Endothelial cell of umbilical vein (primary cell): ENCODE results near the gene PIK3C3. TPM values are rescaled to one million over a fixed set of nuclear protein-coding genes. Genes with fewer than 3 reads are reported as not detected.

Source experiments
- BruUV-seq: library from RNA; stranded (reverse); fragments of 400-500 nt; replicated peaks from 2 replicates; lab custom pipeline; 2021; lab: Mats Ljungman, UMichigan
- CTCF ChIA-PET: fragments of 300-600, 350-600 bp; sonication (Branson Sonifier 250); formaldehyde crosslinking; loops from one replicate; lab custom pipeline; 2021; ENCODE audit warnings: antibody characterized with exemption, inconsistent platforms; lab: Charles Lee
- POLR2A ChIA-PET: fragments of 300-600, 350-600 bp; sonication (Branson Sonifier 250); formaldehyde crosslinking; loops from one replicate; lab custom pipeline; 2021; ENCODE audit warnings: antibody characterized with exemption, inconsistent platforms; lab: Charles Lee
- DNase-seq: peaks from one replicate; pipeline ENCODE4 v3.0.0-alpha.2; 2011; ENCODE audit warnings: low read depth, low spot score
- FAIRE-seq: peaks from 2 replicates; lab custom pipeline; 2011; peaks lifted over from hg19 to GRCh38; lab: Jason Lieb, UNC
- H2AFZ ChIP-seq: 2 replicates; pipeline ENCODE4 v1.6.0; 2012; ENCODE audit warnings: low read depth, low read length, control low read depth, inconsistent platforms
- H3K27ac ChIP-seq: 2 replicates; pipeline ENCODE4 v1.5.1; 2011; ENCODE audit warnings: low read depth, mild to moderate bottlenecking, control low read depth, low read length, moderate library complexity; ENCODE audit not compliant: insufficient read depth
- H3K27me3 ChIP-seq, 2 experiments: 2 replicates each; pipeline versions ENCODE4 v1.6.0 to v1.6.1; 2011; ENCODE audit warnings: low read length in 2 of 2, mixed read lengths in 1 of 2; ENCODE audit not compliant: control insufficient read depth in 2 of 2, insufficient read depth in 2 of 2
- H3K36me3 ChIP-seq, 2 experiments: 2 replicates in 1 of 2; 3 replicates in 1 of 2; pipeline ENCODE4 v1.5.1; 2011; ENCODE audit warnings: low read length in 2 of 2, mild to moderate bottlenecking in 1 of 2, moderate library complexity in 1 of 2; ENCODE audit not compliant: control insufficient read depth in 2 of 2, insufficient read depth in 2 of 2; ENCODE audit errors: extremely low read depth in 1 of 2
- H3K4me1 ChIP-seq: 3 replicates; pipeline ENCODE4 v1.5.1; 2011; ENCODE audit warnings: mild to moderate bottlenecking, low read length; ENCODE audit not compliant: control insufficient read depth, insufficient read depth; ENCODE audit errors: extremely low read depth
- H3K4me2 ChIP-seq: 2 replicates; pipeline ENCODE4 v1.6.1; 2011; ENCODE audit warnings: low read length, control low read depth, mixed read lengths; ENCODE audit not compliant: insufficient read depth
- H3K4me3 ChIP-seq, 3 experiments: fragments of 200-600 bp in 1 of 3; sonication (generic), shearing (Covaris generic) in 1 of 3; replicated peaks in 1 of 3; 2 replicates each; pipeline ENCODE4 v1.5.1; 2011 to 2016; ENCODE audit warnings: control low read depth in 3 of 3, low read length in 3 of 3, mild to moderate bottlenecking in 2 of 3, inconsistent platforms in 1 of 3, low read depth in 1 of 3, moderate library complexity in 1 of 3; ENCODE audit not compliant: insufficient read depth in 1 of 3
- H3K79me2 ChIP-seq: 2 replicates; pipeline ENCODE4 v1.6.0; 2012; ENCODE audit warnings: low read length, inconsistent platforms; ENCODE audit not compliant: control insufficient read depth, insufficient read depth
- H3K9ac ChIP-seq: replicated peaks from 2 replicates; pipeline ENCODE3; 2011; ENCODE audit warnings: low read length, control low read depth; ENCODE audit not compliant: insufficient read depth; ENCODE audit errors: extremely low read depth
- H3K9me1 ChIP-seq: replicated peaks from 3 replicates; pipeline ENCODE4 v1.6.0; 2011; ENCODE audit warnings: mild to moderate bottlenecking, low read length; ENCODE audit not compliant: control insufficient read depth, insufficient read depth; ENCODE audit errors: extremely low read depth
- H3K9me3 ChIP-seq: replicated peaks from 2 replicates; pipeline ENCODE4 v1.5.1; 2012; ENCODE audit warnings: low read length, inconsistent platforms; ENCODE audit not compliant: control insufficient read depth, insufficient read depth
- H4K20me1 ChIP-seq: replicated peaks from 2 replicates; pipeline ENCODE3; 2011; ENCODE audit warnings: mild to moderate bottlenecking, low read length; ENCODE audit not compliant: control insufficient read depth, insufficient read depth; ENCODE audit errors: extremely low read depth
- CTCF ChIP-seq, 2 donors: IDR thresholded peaks; 1 replicate in 1 of 2; 2 replicates in 1 of 2; pipeline ENCODE4 v1.5.1; 2011; ENCODE audit warnings: low read length in 2 of 2, mild to moderate bottlenecking in 2 of 2, moderate library complexity in 2 of 2, control low read depth in 1 of 2, inconsistent platforms in 1 of 2, low read depth in 1 of 2; ENCODE audit not compliant: insufficient read depth in 1 of 2; ENCODE audit errors: extremely low read depth in 1 of 2
- EZH2 ChIP-seq: IDR thresholded peaks from 2 replicates; pipeline ENCODE4 v1.6.1; 2012; ENCODE audit warnings: borderline replicate concordance, low read depth, mild to moderate bottlenecking, moderate library complexity, low read length, inconsistent platforms; ENCODE audit not compliant: severe bottlenecking
- FOS ChIP-seq: IDR thresholded peaks from 2 replicates; pipeline ENCODE4 v1.6.1; 2011; ENCODE audit warnings: mild to moderate bottlenecking, low read length, moderate library complexity, borderline replicate concordance; ENCODE audit not compliant: insufficient read depth
- GATA2 ChIP-seq: IDR thresholded peaks from 2 replicates; pipeline ENCODE4 v1.7.0; 2011; ENCODE audit warnings: low read depth, mild to moderate bottlenecking, moderate library complexity, mixed read lengths, low read length; ENCODE audit not compliant: insufficient read length, insufficient read depth
- JUN ChIP-seq: IDR thresholded peaks from 2 replicates; pipeline ENCODE4 v1.6.1; 2011; ENCODE audit warnings: borderline replicate concordance, low read depth; ENCODE audit not compliant: insufficient read length, insufficient read depth
- MAX ChIP-seq: IDR thresholded peaks from 2 replicates; pipeline ENCODE4 v1.6.1; 2011; ENCODE audit not compliant: insufficient read depth, insufficient read length
- MYC ChIP-seq: IDR thresholded peaks from one replicate; pipeline ENCODE4 v1.6.1; 2011; ENCODE audit warnings: mild to moderate bottlenecking, low read depth, low read length
- POLR2A ChIP-seq: IDR thresholded peaks from 2 replicates; pipeline ENCODE4 v1.6.1; 2012; ENCODE audit warnings: low read depth, mild to moderate bottlenecking, control low read depth, low read length
- POLR2AphosphoS5 ChIP-seq: IDR thresholded peaks from 2 replicates; pipeline ENCODE4 v1.6.1; 2012; ENCODE audit warnings: low read depth, mild to moderate bottlenecking, control low read depth, low read length, moderate library complexity; ENCODE audit not compliant: insufficient read depth
- dilution Hi-C: fragments of 300-500 bp; cut with MboI; formaldehyde crosslinking; loops from one replicate; pipeline ENCODE4 v1.15.0; 2019; ENCODE audit warnings: low sequenced_read_pairs; ENCODE audit not compliant: extremely low pct_ligation_motif_present
- intact Hi-C: fragments of 100-400 bp; cut with micrococcal nuclease; formaldehyde crosslinking; loops from one replicate; pipeline ENCODE4 v1.10.0; 2022
- polyA plus RNA-seq, 4 experiments: library from polyadenylated mRNA; depleted of rRNA in 3 of 4; stranded (reverse) in 3 of 4; unstranded in 1 of 4; fragments of >200 nt; gene quantifications; 2 replicates each; pipeline versions ENCODE4 v1.2.1 to v1.2.3, GENCODE V29; 2011 to 2012; ENCODE audit warnings: missing spikeins in 1 of 4
- total RNA-seq: library from RNA; stranded (reverse); gene quantifications from 2 replicates; pipeline ENCODE4 v1.2.3, GENCODE V29; 2021

Gene PIK3C3
- total and polyA plus RNA-seq, 2 donors (not counting 3 experiments of a cell fraction or from before 2014, with no cell fraction given) = 19.5 to 47.3 TPM

GRCh38 chr18:41989508-41989907, 34.5 kb downstream of the PIK3C3 start:
- Histone ChIP-seq H4K20me1 (no peaks in the 10 kb centered on the region), H3K4me3 (no peak overlapping the region), H2AFZ (no peak overlapping the region), H3K4me2 (no peak overlapping the region), H3K9me3 (no peaks in the 10 kb centered on the region), H3K4me1 (peaks cover 18% of the 10 kb centered on the region), H3K9me1 (no peaks in the 10 kb centered on the region), H3K27ac (no peak overlapping the region), H3K27me3 (no peaks in the 10 kb centered on the region), H3K36me3 (peaks cover 0 to 3% of the 10 kb centered on the region in 2 experiments), H3K9ac (no peak overlapping the region), H3K79me2 (no peaks in the 10 kb centered on the region)
- BruUV-seq = no TSS peak
- ChIA-PET POLR2A (no interaction called here), CTCF (interaction anchor here (1.2 kb wide), 1 partner anchor 39 kb away, joined by 3 read pairs; no protein-coding TSS in a partner anchor)
- FAIRE-seq (no peak), DNase-seq (no peak)
- dilution Hi-C loops (no loop called here), intact Hi-C loops (no loop called here)
- no peak for TF ChIP-seq EZH2
- no peak for TF ChIP-seq GATA2
- no peak for TF ChIP-seq MYC
- TF ChIP-seq FOS = no peak
- no peak for TF ChIP-seq JUN

GRCh38 chr18:41992066-41992465, 37.0 kb downstream of the PIK3C3 start:
- Histone ChIP-seq H3K9me1 (no peaks in the 10 kb centered on the region), H3K36me3 (peaks cover 0 to 3% of the 10 kb centered on the region in 2 experiments), H3K27ac (peak overlapping the region; percentile 42), H3K27me3 (no peaks in the 10 kb centered on the region), H3K4me2 (peak overlapping the region; percentile 62), H3K4me1 (peaks cover 20% of the 10 kb centered on the region), H3K9me3 (no peaks in the 10 kb centered on the region), H4K20me1 (no peaks in the 10 kb centered on the region), H3K4me3 (no peak overlapping the region), H3K79me2 (no peaks in the 10 kb centered on the region), H2AFZ (no peak overlapping the region), H3K9ac (no peak overlapping the region)
- CTCF ChIA-PET = no interaction called here
- TF ChIP-seq CTCF (IDR thresholded peaks at IDR 0.05; ENCODE audit: extremely low read depth in 1 of 2, insufficient read depth in 1 of 2, low read depth in 1 of 2, low read length in 2 of 2) (no peak), JUN (no peak), EZH2 (no peak), MYC (no peak), POLR2A (no peak), MAX (no peak), GATA2 (no peak), POLR2AphosphoS5 (no peak), FOS (no peak)
- DNase-seq (peak; percentile 49), FAIRE-seq (no peak)
- intact Hi-C loops (no loop called here), dilution Hi-C loops (no loop called here)
- POLR2A ChIA-PET = no interaction called here
- no TSS peak for BruUV-seq
